ENCODE data around the gene CHAT.

CHAT gene

GRCh38 chr10:49597426-49598163 is 16.2 kb upstream of the CHAT start:
- DNase-seq (ENCODE audit: low read depth in 3 of 3) = no peak

GRCh38 chr10:49598164-49598856 is 15.5 kb upstream of the CHAT start:
- no peak for DNase-seq (ENCODE audit: low read depth in 3 of 3)

GRCh38 chr10:49598986-49599385 is 14.9 kb upstream of the CHAT start:
- no peak for DNase-seq (ENCODE audit: low read depth in 3 of 3)

GRCh38 chr10:49599546-49599945 is 14.3 kb upstream of the CHAT start:
- no peak for DNase-seq (ENCODE audit: low read depth in 3 of 3)

GRCh38 chr10:49600046-49600445 is 13.8 kb upstream of the CHAT start:
- no peak for DNase-seq (ENCODE audit: low read depth in 3 of 3)

GRCh38 chr10:49600781-49601400 is 12.9 kb upstream of the CHAT start:
- no peak for DNase-seq (ENCODE audit: low read depth in 3 of 3)

GRCh38 chr10:49601857-49602256 is 12.0 kb upstream of the CHAT start:
- no peak for DNase-seq (ENCODE audit: low read depth in 3 of 3)

- DNase-seq (ENCODE audit: low read depth in 3 of 3) = no peak
Measured at GRCh38 chr10:49602380-49603023, 11.3 kb upstream of the CHAT start.

GRCh38 chr10:49605216-49605938 is 8.5 kb upstream of the CHAT start:
- no peak for DNase-seq (ENCODE audit: low read depth in 3 of 3)

- no peak for DNase-seq (ENCODE audit: low read depth in 3 of 3)
Measured at GRCh38 chr10:49605939-49606509, 7.8 kb upstream of the CHAT start.

GRCh38 chr10:49606981-49607535 is 6.8 kb upstream of the CHAT start:
- DNase-seq (ENCODE audit: low read depth in 3 of 3) = peak; percentile 8 to 70 (median 21)

GRCh38 chr10:49608166-49609005 is 5.5 kb upstream of the CHAT start:
- DNase-seq (ENCODE audit: low read depth in 3 of 3) = no peak

- no peak for DNase-seq (ENCODE audit: low read depth in 3 of 3)
Measured at GRCh38 chr10:49609006-49609282, 4.9 kb upstream of the CHAT start.

- no peak for DNase-seq (ENCODE audit: low read depth in 3 of 3)
Measured at GRCh38 chr10:49609283-49610113, 4.3 kb upstream of the CHAT start.

- DNase-seq (ENCODE audit: low read depth in 3 of 3) = no peak
Measured at GRCh38 chr10:49610114-49610457, 3.8 kb upstream of the CHAT start, which contains the start of gene SLC18A3. TSS of gene SLC18A3 (plus strand) at chr10:49610310. CDS start at chr10:49610741, 431 bp downstream.

- DNase-seq (ENCODE audit: low read depth in 3 of 3) = no peak
Measured at GRCh38 chr10:49610458-49611165, 3.2 kb upstream of the CHAT start.

- no peak for DNase-seq (ENCODE audit: low read depth in 3 of 3)
Measured at GRCh38 chr10:49611166-49611815, 2.5 kb upstream of the CHAT start.

GRCh38 chr10:49611816-49612512 is 1.9 kb upstream of the CHAT start:
- no peak for DNase-seq (ENCODE audit: low read depth in 3 of 3)
